Activated CD4-positive, alpha-beta T cell treated with anti-CD3 and anti-CD28 coated beads, Interleukin-2, amount 50 U/mL, for 4 hours (primary cell): ENCODE measurements around the gene CDH22.

ENCODE experiments used
- DNase-seq, 2 experiments: peaks; one replicate each; pipeline ENCODE4 v3.0.0-alpha.2; 2020

CDH22 gene

DNA sequence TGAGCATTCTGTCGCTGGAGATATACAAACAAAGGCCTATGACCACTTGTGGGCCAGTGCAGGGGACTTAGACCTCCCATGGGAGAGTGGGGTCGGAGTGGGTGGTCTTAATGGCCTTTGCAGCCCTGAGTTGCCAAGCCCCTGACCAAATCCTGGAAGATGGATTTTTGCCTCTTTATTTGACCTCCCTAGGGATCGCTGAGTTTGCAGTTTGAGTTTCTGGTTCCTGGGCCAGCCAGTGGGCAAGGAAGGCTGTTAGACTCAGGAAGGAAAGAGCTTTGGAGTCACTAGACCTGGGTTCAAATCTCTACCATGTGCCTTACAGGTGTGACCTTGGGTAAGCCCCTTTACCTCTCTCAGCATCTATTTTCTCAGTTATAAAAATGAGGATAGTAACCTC is 96.0 kb downstream of the CDH22 start:
- no peak for DNase-seq

DNA sequence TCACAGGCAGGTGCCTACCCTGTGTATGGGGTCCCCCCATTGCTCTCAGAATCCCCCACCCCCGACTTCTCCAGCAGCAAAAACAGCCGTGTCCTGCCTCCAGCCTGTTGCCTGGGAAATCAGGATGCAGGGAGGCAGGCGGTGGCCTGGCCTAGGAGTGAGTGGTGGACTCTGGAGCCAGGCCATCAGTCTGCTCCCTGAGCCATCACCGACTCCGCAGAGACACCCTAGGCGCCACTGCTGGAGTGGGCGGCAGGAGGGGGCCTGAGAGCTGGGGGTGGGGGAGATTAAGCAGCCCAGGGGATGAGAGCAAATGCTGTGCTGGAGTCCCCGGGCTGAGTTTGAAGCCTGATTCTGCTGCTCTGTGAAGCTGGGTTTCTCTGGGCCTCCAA is 97.0 kb downstream of the CDH22 start:
- no peak for DNase-seq

DNA sequence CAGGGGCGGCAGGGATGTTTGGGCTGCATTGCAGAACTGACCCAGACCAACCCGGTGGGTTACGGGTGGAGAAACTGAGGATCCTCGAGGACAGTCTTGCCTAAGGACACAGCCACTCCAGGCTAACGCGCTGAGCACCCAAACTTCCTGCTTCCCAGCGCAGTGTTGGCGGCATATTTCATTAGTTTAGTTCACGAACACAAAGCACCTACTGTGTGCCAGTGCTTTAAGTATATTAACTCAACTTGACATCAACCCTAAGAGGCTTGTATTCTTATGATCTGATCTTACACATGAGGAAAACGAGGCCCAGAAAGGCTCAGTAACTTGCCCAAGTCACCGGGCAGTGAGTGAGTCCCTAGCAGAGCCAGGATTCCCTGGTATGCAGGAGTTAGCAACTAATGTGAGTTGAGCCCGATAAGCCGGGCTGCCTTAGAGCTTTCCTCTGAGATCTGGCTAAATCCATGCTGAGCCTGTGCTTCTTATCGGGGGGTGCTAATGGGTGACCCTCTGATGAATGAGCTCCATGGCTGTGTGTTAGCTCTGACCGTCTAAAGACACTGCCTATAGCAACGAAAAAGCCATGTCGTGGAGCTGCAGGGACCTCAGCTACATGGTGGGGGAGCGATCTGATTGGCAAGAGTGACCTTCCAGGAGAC is 97.5 kb downstream of the CDH22 start:
- no peak for DNase-seq

DNA sequence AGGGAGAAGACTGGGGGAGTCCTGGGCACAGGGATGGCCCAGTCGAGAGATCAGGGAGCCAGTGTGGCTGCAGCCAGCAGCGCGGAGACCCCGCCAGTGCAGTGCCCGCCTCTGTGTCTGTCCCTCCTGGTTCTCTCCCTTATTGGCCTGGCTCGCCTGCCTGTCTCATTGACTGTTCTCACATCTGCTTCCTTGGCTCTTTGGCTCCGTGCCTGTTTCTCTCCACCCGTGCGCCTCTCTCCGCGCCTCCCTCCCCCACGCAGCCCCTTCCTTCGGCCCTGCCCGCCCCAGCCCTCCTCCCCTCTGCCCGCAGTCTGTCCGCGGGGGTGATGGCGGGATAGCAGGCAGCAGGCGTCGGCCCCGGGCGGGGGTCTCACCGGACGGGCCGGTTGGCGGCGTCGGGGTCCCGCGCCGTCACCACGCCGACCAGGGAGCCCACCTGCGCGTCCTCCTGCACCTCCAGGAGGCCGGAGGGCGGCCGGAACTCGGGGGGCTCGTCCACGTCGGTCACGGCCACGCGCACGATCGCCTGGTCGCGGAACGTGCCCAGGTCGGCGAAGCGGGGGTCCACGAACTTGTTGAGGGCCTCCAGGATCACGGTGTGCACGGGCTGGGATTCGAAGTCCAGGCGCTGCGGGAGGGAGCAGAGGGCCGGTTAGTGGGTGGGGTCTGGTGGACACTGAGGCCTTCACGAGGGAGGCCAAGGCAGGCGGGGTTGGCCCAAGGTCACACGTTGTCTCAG is 98.2 kb downstream of the CDH22 start:
- DNase-seq: no peak

DNA sequence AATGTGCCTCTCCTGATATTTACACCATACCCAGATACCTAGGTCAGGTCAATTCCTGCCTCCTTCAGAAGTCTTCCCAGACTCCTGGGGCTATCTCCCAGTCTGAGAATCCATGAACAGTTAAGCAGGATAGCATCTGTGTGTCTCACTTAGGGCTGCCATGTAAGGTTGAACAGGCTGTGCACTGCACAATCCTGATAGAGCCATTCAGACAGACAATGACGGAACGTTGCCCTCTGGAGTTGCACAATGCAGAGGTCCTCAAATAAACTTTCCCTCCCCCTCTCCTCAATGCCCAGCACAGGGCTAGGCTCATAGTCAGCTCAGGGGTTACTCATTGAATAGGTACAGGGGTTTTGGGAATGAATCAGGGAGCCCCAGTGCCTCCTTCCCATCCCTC is 100.5 kb downstream of the CDH22 start:
- no peak for DNase-seq

DNA sequence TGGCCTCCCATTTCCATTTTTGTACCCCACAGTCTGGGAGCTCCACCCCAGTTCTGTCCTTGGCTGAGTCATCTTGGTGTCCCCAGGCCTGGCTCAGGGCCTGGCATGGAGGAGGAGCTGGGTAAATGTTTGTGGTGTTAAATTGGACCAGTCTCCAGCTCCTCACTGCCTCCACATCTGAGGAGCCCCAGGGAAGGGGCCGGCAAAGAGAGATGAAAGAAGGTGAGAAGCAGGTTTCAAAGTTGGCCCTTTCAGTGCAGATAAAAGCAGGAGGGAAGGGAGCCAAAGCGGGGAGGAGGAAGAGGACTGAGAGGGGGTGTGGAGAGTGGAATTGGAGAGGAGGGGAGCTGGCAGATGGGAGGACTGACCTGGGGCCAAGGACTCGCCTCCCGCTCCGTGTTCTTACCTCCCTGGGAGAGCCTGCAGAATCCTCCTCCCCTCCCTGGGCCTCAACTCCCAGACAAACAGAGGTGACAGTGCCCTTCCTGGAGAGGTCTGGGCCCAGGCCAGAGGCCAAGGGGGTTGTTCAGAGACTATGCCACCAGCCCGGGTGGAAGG is 101.2 kb downstream of the CDH22 start:
- no peak for DNase-seq

DNA sequence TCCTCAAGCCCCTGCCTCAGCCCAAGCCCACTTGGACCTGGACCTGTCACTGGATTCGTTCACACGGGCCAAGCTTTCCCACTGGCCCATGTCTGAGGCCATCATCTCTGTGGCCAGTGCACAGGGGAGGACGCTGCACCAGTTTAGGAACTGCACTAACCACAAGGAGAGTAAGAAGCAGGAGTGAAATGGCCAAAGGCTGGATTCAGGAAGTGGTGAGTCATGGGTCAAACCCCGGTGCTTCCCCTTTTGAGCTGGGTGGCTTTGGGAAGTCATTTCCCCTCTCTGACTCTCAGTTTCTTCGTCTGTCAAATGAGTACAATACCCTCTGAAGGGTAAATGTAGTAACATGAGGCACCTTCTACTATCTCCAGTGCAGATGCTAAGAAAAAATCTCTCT is 102.3 kb downstream of the CDH22 start:
- DNase-seq: no peak

DNA sequence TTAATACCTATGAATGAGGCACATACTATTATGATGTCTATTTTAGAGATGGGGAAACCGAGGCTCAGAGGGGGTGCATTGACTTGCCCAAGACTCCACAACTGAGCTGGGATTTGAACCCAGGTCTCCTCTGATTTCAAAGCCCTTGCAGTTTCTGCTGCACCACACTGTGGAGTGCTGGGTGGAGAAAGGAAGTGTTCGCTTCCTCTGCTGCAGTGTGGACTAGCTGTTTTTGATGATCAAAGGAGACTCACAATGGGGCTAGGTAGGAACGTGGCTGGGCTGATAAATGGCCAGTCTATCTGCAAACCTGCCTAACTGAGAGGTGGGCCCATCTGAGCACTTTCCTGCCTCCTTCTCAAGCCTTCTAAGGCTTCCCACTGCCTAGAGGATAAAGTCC is 102.9 kb downstream of the CDH22 start:
- DNase-seq: no peak

DNA sequence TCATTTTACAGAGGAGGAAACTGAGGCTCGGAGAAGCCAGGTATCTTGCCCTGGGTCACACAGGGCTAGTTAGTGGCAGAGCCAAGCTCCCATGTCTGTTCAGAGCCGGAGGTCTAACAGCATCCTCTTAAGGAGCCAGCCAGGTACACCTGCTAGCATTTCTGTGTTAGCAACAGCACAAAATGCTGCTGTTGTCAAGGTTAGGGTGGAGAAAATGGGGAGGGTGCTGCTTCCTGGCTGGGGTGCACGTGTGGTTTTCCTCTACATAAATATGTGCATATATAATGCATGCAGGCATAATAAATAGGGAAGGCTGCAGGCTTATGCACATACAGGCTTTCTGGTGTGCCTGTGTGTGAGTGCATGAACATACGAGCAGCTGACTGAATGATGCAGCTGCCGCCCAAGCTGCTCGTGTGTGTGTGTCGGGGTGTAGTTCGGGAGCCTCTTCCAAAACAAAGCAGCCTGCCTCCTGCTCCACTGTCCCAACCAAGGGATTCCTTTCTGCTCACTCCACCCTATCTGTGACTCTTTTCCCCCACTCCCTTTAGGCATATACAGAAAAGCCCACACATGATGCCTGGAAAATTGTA is 103.6 kb downstream of the CDH22 start:
- DNase-seq: no peak

DNA sequence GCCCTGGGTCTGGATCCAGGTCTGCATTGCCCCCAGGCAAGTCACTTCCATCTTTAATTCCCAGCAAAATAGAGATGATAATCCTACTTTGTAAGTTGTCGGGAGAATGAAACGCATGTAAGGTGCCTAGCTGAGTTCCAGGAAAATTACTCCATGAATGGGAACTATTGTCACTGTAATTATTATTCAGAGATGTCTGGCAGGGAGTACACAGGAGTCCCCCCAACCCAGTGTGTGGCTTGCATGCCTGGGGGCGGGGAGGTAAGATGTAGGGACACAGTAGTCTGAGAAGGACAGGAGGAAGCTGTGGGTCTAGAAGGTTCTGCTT is 104.8 kb downstream of the CDH22 start:
- no peak for DNase-seq

DNA sequence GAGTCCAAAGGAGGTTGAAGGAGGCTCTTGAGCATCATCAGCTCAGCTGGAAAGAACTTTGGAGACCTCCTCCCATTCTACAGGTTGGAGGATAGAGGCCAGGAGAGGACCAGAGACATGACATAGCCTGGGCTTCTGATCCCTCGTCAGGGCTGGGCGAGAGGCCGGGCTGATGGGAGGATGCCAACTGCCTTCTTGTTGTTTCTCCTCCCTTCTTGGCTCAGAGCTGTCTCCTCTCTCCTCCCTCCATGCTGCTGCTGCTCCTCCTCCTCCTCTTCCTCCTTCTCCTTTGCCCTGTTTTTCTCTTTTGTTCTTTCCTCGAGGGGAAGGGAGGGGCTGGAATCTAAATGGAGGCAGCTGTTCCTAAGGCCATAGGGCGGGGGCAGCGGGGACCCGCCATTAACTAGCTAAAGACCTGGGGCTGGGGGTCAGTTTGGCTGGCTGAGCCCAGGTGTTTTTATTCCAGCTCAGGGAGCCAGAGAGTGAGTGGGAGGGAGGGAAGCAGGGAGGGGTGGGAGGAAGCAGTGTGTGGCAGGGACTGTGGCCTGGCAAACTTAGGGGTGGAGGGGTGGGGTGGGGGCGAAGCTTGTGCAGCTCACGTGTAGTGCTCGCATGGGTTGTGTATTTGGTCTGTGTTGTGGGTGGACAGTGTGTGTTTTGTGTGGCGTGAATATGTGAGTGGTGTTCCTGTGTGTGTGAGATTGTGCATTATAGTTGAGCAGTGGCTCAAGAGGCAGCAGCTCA is 105.4 kb downstream of the CDH22 start:
- no peak for DNase-seq

DNA sequence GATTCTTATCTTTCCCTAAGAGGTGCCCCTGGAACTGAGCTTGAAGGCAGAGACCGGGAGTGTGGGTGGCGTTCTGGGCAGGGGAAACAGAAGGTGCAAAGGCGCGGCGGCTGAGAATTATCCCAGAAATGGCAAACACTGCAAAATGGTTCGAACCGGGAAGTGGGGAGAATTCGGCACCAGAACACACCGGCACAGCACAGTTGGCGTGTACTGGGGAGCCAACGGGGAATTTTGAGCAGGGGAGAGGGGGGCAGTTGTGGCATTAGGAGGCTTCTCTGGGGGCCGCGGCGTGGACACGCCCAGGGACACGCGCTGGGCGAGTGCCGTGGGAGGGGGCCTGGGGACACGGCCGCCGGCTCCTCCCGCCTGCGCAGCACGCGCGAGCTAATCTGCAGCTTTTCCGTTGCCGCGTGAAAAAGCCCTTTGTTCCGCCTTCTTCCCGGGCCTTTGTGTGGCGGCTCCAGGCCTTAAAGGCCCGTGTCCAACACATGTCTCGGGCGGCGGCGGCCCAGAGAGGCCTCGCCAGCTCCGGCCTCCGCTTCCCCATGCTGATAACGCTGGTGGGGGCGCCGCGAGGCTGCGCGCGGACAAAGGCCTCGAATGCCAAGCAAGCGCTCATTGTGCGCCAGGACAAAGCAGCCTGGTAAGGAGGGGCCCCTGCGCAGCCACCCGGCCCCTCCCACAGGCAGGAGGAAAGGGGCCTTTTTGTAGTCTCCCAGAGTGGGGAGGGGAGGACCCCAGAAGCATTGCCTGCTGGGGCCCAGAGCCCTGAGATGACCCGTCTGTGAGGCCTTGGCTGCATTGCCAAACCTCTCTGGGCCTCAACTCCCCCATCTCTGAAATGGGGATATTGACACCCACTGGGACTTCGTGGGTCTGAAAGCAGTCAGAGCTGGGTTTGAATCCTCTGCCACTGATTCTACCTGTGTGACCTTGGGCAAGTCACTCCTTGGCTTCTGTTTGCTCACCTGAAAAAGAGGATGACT is 107.4 kb downstream of the CDH22 start:
- DNase-seq: no peak

DNA sequence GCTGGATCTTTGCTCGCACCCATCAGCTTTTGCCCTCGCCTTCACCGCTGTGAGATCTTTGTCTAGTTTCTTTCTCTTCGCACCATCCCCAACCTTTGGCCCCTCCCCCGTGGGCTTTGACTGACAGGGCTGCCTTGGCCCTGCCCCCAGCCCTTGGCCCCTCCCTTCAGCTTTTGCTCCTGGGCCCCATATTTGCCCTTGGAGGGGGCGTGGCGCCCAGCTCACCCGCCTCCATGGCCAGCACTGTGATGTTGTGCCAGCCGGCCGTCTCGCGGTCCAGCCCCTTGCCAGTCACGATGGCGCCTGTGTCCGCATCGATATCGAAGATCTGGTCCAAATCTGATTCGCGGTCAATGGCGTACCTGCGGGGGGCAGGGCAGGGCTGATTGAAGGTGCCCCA is 109.1 kb downstream of the CDH22 start:
- DNase-seq: no peak

DNA sequence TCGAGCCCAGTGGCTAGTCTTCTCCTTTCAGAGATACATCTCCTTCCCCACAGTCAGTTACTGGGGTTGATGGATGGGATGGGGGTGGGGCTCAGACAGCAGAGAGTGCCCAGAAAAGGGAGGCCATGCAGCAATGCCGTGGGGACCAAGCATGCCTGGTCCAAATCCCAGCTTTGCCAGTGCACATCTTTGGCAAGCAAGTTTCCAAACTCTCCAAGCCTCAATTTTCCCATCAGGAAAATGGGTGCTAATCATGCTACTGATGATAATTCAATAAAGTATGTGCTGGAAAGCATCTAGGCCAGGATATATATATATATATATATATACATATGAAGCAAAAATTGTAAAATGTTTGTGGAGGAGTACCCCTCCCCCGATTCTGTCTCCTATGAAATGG is 111.3 kb downstream of the CDH22 start:
- DNase-seq: no peak

DNA sequence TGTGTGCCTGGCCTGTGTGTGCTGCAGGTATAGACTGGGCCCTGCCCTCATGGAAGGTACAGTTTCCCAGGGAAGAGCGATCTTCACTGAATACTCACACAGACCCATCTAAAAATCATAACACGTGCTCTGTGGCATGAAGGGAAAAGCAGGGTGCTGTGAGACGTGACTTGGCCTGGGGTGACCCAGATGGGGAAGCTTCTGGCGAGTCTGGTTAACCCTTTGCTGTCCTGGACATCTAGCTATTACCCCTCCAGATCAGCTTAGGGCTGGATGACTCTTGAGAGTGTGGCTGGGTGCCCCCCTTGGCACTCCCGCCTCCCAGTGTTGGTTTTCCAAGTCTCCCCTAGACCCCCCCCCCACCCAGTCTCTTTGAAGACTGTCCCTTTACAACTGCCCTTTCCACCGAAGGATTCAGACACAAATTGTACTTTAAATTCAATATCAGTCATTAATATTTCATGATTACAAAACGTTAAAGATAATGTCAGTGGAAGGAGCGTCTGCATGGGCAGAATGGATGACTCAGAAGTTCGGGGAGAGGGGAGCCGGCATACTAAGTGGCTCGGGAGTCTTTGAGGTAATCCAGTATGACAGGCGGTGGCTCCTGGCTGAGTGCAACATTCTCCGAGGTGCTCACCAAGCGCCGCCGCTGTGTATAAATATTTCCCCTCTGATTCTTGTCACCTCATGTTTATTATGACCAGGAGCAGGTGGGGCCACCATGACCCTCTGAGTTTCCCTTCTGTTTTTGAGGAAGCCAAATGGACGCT is 112.8 kb downstream of the CDH22 start:
- no peak for DNase-seq

DNA sequence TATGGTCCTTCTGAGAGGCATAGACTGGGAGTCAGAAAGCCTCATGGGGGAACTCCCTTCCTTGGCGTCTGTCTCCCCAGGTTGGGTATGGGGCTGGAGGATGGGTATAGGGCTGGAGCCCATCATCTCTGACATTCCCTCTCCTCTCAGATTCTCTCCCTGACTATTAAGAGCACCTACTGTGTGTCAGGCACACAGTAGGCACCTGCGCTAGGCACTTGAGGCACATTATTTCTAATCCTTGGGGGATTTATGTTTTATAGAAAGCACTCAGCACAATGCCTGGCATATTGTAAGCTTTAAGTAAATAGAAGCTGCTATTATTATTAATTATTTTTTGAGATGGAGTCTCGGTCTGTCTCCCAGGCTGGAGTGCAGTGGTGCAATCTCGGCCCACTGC is 113.9 kb downstream of the CDH22 start:
- DNase-seq: no peak

DNA sequence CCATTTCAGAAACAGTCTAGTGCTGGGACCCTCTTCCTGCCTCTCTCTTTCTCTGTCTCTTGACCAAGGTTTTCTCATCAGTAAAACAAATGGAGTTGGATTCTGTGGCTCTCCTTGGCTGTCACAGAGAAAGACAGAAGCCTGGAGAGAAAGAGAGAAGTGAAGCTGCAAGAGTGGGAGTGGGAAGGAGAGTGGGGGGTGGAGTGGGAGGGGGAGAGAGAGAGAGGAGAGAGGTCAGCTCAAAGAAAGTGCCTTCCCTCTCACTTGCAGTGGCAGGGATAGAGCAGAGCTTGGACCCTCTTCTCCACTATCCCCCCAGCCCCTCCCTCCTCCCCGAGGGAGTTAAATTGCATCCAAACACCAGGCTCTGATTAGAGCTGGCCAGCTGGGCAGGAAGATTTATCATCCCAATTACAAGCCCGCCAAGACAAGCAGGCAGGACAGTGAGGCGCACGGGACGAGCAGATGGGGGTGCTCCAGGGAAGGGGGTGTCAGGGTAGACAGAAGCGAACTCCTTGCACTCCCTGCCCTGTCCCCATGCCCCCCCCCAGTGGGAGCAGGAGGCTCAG is 115.8 kb downstream of the CDH22 start:
- DNase-seq: no peak

DNA sequence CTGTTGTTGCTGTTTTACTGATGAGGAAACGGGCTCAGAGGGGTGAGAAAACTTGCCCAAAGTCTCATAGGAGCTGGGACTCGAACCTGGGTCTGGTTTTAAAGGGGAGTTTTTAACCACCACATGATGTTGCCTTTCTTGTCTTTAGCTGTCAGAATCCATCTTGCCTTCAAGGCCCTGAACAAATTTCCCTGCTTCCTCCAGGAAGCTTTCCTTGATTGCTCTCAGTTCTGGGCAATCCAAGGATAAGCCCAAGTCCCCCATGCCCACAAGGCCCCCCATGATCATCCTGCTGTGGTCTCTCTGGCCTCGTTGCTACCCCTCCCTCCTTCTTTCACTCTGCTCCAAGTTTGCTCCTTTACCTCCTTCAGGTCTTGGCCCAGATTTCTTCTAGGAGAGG is 116.7 kb downstream of the CDH22 start:
- no peak for DNase-seq

DNA sequence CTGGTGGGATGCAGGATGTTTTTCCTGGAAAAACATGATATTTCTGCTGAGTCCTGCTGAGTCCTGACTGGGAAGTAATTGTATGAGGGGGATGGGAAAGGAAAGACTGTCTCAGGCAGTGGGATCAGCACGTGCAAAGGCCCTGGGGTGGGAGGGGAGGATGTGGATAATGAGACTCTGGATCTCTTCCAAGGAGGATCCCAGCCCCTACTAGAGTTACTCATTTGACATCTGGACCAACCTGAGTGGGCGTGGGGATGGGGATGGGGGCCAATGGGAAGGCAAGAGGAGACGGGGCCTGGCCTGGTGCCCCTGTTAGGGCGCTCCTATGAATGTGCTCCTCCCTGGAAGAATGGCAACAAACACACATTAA is 117.1 kb downstream of the CDH22 start:
- DNase-seq: no peak

DNA sequence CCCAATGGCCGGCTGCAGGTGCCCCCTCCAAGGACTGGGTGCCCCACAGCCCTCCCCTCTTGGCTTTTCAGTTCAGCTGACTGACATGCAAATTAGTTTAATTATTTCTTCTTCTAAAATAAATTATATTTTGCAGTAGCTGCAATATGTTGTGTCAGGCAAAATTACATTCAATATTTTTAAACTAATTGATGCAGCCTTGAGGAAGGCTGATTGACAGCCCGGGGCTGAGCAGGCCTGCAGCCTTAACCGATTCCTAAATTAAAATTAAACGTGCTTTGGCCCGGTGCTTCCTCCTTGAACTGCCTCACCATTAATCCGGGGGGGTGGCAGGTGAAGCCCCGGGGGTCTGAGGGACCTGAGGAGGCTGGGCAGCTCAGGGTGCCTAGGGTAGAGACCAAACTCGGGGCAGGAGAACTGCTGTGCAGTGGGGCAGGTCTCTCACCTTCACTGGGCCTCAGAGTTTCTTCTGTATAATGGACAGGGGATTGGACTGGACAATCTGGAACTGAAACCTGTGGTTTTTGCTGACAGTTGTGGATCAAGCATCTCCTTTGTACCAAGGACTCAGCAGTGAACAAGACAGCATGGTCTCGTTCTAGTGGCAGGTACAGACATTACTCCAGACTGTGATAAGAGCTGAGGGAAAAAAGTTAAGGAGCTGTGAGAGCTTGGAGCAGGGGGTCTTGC is 117.7 kb downstream of the CDH22 start:
- DNase-seq: no peak
